PC-9 (cell line): ENCODE results near the gene TRIM38. TPM values are rescaled to one million over a fixed set of nuclear protein-coding genes. Genes with fewer than 3 reads are reported as not detected.
A peak's percentile ranks its signal among the peaks of the same experiment; 100 is the strongest.

ENCODE experiments used
- BruUV-seq: library from RNA; stranded (reverse); fragments of 400-500 nt; replicated peaks from 2 replicates; lab custom pipeline; 2021; lab: Mats Ljungman, UMichigan
- CTCF ChIA-PET: fragments of 300-600 bp; sonication (Branson Sonifier 250); formaldehyde crosslinking; loops from one replicate; lab custom pipeline; 2022; ENCODE audit warnings: antibody characterized with exemption; lab: Charles Lee
- POLR2A ChIA-PET: fragments of 300-600 bp; sonication (Branson Sonifier 250); formaldehyde crosslinking; loops from one replicate; lab custom pipeline; 2022; ENCODE audit warnings: antibody characterized with exemption; ENCODE audit not compliant: unreplicated experiment; lab: Charles Lee
- DNase-seq, 2 experiments: peaks; one replicate each; pipeline versions ENCODE4 v3.0.0 to v3.0.0-alpha.2; 2015 to 2022; ENCODE audit warnings: mixed read lengths in 1 of 2
- H2AFZ ChIP-seq: fragments of 200-600 bp; sonication (generic); 2 replicates; pipeline ENCODE4 v1.8.1; 2017; ENCODE audit warnings: antibody characterized with exemption
- H3F3A ChIP-seq: fragments of 200-600 bp; sonication (generic); 2 replicates; pipeline ENCODE4 v1.8.1; 2017; ENCODE audit warnings: antibody characterized with exemption, mild to moderate bottlenecking, low read depth; ENCODE audit not compliant: insufficient read depth
- H3K27ac ChIP-seq: fragments of 200-600 bp; sonication (generic); 2 replicates; pipeline ENCODE4 v1.6.1; 2016; ENCODE audit warnings: mixed run types
- H3K27me3 ChIP-seq: fragments of 200-600 bp; sonication (generic); 2 replicates; pipeline ENCODE4 v1.6.1; 2016; ENCODE audit warnings: low read depth, mixed run types; ENCODE audit not compliant: insufficient read depth
- H3K36me3 ChIP-seq: fragments of 200-600 bp; sonication (generic); 2 replicates; pipeline ENCODE4 v1.6.1; 2016; ENCODE audit warnings: low read depth, mixed run types
- H3K4me1 ChIP-seq: fragments of 200-600 bp; sonication (generic); replicated peaks from 2 replicates; pipeline ENCODE4 v1.6.1; 2016; ENCODE audit warnings: mixed run types; ENCODE audit not compliant: insufficient read depth
- H3K4me2 ChIP-seq: fragments of 200-600 bp; sonication (generic); 2 replicates; pipeline ENCODE4 v1.6.1; 2017; ENCODE audit warnings: mixed run types
- H3K4me3 ChIP-seq: fragments of 200-600 bp; sonication (generic); 2 replicates; pipeline ENCODE4 v1.6.1; 2016; ENCODE audit warnings: mixed run types
- H3K79me2 ChIP-seq: fragments of 200-600 bp; sonication (generic); 2 replicates; pipeline ENCODE4 v1.6.1; 2017; ENCODE audit warnings: low read depth, mixed run types
- H3K9me2 ChIP-seq: fragments of 200-600 bp; sonication (generic); 2 replicates; pipeline ENCODE4 v1.8.1; 2017; ENCODE audit warnings: mild to moderate bottlenecking; ENCODE audit not compliant: insufficient read depth
- H3K9me3 ChIP-seq: fragments of 200-600 bp; sonication (generic); 2 replicates; pipeline ENCODE4 v1.8.1; 2016; ENCODE audit warnings: low read depth; ENCODE audit not compliant: insufficient read depth
- H4K20me1 ChIP-seq: fragments of 200-600 bp; sonication (generic); 2 replicates; pipeline ENCODE4 v1.8.1; 2017; ENCODE audit not compliant: insufficient read depth
- CTCF ChIP-seq: fragments of 200-600 bp; sonication (generic); conservative IDR thresholded peaks from 2 replicates; pipeline ENCODE4 v1.6.1; 2017; ENCODE audit warnings: mixed run types, antibody characterized with exemption, mild to moderate bottlenecking, moderate library complexity
- EZH2 ChIP-seq: fragments of 200-600 bp; sonication (generic); IDR thresholded peaks from 2 replicates; pipeline ENCODE4 v1.8.0; 2017; ENCODE audit warnings: antibody characterized with exemption, low read depth
- intact Hi-C: fragments of 100-400 bp; cut with micrococcal nuclease; formaldehyde crosslinking; loops from one replicate; pipeline ENCODE4 v1.10.0; 2022; ENCODE audit not compliant: unreplicated experiment
- total RNA-seq: library from RNA; stranded (reverse); gene quantifications from 2 replicates; pipeline ENCODE4 v1.2.3, GENCODE V29; 2021

Gene TRIM38
- total RNA-seq, 1 experiment from 2014 or later: 31.3 TPM

DNA sequence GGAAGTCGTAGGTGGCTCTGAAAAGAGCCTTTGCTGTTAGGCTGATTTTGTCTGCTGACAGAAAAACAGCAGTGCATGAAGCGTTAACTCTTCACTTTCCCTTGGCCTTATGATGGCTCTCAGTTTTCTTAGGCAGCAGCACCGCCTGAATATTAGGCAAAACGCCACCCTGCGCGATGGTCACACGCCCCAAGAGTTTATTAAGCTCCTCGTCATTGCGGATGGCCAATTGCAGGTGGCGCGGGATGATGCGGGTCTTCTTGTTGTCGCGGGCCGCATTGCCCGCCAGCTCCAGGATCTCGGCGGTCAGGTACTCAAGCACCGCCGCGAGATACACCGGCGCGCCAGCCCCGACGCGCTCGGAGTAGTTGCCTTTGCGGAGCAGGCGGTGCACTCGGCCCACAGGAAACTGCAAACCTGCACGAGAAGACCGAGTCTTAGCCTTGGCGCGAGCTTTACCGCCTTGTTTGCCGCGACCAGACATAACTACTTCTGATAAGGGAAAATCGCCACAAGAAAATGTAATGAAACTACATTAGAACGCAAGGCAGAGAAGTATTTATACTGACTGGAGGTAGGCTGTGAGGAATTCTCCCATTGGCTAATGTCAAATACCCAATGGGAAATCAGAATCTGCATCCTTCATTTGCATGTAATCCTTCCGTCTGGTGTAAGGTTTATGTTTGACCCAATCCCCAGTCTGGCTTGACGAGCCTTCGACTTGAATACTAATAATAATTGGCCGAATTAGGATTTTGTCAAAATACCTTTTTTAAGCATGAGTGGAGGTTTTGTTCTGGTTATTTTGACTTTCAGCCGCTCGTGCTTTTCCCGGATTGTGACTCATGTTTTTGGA, 70.7 kb downstream of the TRIM38 start:
- Histone ChIP-seq H3F3A (peaks cover 36% of the 10 kb centered on the region), H3K4me1 (peaks cover 39% of the 10 kb centered on the region), H3K36me3 (no peaks in the 10 kb centered on the region), H3K27ac (peak overlapping the region; percentile 79), H3K9me3 (no peaks in the 10 kb centered on the region), H3K4me2 (peak overlapping the region; percentile 98), H3K4me3 (peak overlapping the region; percentile 81), H2AFZ (peak overlapping the region; percentile 84), H3K79me2 (peaks cover 5% of the 10 kb centered on the region; the same call in 1 of the 2 replicates), H3K9me2 (no peaks in the 10 kb centered on the region), H4K20me1 (no peaks in the 10 kb centered on the region), H3K27me3 (no peaks in the 10 kb centered on the region)
- TF ChIP-seq EZH2: no peak
- TF ChIP-seq CTCF: 0 out of 2 replicates have a peak, but pooled peaks have one; percentile 10
- POLR2A ChIA-PET: interaction anchor here (0.5 to 4.9 kb wide), 12 partner anchors 10 to 1781 kb away, joined by 3 to 78 read pairs (median 6); a partner anchor contains a TSS
- CTCF ChIA-PET: interaction anchor here (1.4 kb wide), 1 partner anchor 12 kb away, joined by 5 read pairs; no protein-coding TSS in a partner anchor
- DNase-seq: peak; percentile 64 to 97
- TSS peak; percentile 32 for BruUV-seq
- intact Hi-C loops: loop anchor here (1.0 to 5.0 kb wide), 6 partner anchors 22 to 1114 kb away; a partner anchor contains a TSS

DNA sequence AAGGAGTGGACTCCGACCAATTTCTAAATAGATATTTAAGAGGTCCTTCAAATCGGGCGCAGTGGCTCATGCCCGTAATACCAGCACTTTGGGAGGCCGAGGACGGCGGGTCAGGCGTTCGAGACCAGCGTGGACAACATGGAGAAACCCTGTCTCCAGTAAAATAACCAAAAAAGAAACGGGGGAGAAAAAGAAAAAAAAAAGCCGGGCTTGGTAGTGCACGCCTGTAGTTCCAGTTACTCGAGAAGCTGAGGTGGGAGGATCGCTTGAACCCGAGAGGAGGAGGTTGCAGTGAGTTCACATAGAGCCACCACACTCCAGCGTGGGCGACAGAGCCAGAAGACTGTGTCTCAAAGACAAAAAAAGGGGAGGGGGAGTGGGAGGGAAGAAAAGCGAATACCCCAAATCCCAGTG, 71.3 kb downstream of the TRIM38 start:
- peak overlapping the region; percentile 76 for H2AFZ ChIP-seq
- peak overlapping the region; percentile 79 for H3K27ac ChIP-seq
- H3F3A ChIP-seq: peaks cover 36% of the 10 kb centered on the region
- H3K27me3 ChIP-seq: no peaks in the 10 kb centered on the region
- DNase-seq: no peak
- intact Hi-C loops: loop anchor here (1.0 to 5.0 kb wide), 6 partner anchors 21 to 1113 kb away; a partner anchor contains a TSS
- H3K9me3 ChIP-seq: no peaks in the 10 kb centered on the region
- POLR2A ChIA-PET: interaction anchor here (0.5 to 4.9 kb wide), 6 partner anchors 10 to 156 kb away, joined by 3 to 78 read pairs (median 22); a partner anchor contains a TSS
- TF ChIP-seq CTCF: no peak
- no peaks in the 10 kb centered on the region for H3K36me3 ChIP-seq
- no peaks in the 10 kb centered on the region for H3K9me2 ChIP-seq
- peaks cover 5% of the 10 kb centered on the region; the same call in 1 of the 2 replicates for H3K79me2 ChIP-seq
- H3K4me3 ChIP-seq: peak overlapping the region; percentile 81
- CTCF ChIA-PET: no interaction called here
- BruUV-seq: TSS peak; percentile 93
- H3K4me1 ChIP-seq: peaks cover 39% of the 10 kb centered on the region
- no peaks in the 10 kb centered on the region for H4K20me1 ChIP-seq
- peak overlapping the region; percentile 98 for H3K4me2 ChIP-seq

GRCh38 chr6:26034905-26035304, 72.3 kb downstream of the TRIM38 start:
- intact Hi-C loops: loop anchor here (5.0 kb wide), 2 partner anchors 1097 to 1112 kb away; a partner anchor contains a TSS
- ChIA-PET CTCF (no interaction called here), POLR2A (interaction anchor here (0.6 kb wide), 1 partner anchor 10 kb away, joined by 3 read pairs; a partner anchor contains a TSS)
- TF ChIP-seq EZH2: no peak
- TF ChIP-seq CTCF: no peak
- BruUV-seq: no TSS peak
- H3K9me3 ChIP-seq: no peaks in the 10 kb centered on the region
- H3K9me2 ChIP-seq: no peaks in the 10 kb centered on the region
- H3K4me3 ChIP-seq: peak overlapping the region; percentile 81; the same call in 1 of the 2 replicates
- no peak for DNase-seq
- peak overlapping the region; percentile 98 for H3K4me2 ChIP-seq
- peaks cover 5% of the 10 kb centered on the region; the same call in 1 of the 2 replicates for H3K79me2 ChIP-seq
- 0 out of 2 replicates have a peak overlapping the region, but pooled peaks have one; percentile 41 for H2AFZ ChIP-seq
- H3K4me1 ChIP-seq: peaks cover 32% of the 10 kb centered on the region
- H4K20me1 ChIP-seq: no peaks in the 10 kb centered on the region
- H3K36me3 ChIP-seq: no peaks in the 10 kb centered on the region
- no peaks in the 10 kb centered on the region for H3K27me3 ChIP-seq
- H3F3A ChIP-seq: peaks cover 36% of the 10 kb centered on the region
- H3K27ac ChIP-seq: peak overlapping the region; percentile 79

Other genes starting within 250 kb of the TRIM38 start
- 0.13 TPM in 1 of 2 replicates, not detected in the other for gene SLC17A4, start 208.1 kb upstream of the TRIM38 start, total RNA-seq
- gene SLC17A1, start 130.8 kb upstream of the TRIM38 start, total RNA-seq: not detected in 2 replicates
- not detected in 2 replicates for gene SLC17A3, start 88.6 kb upstream of the TRIM38 start, total RNA-seq
- not detected in 2 replicates for gene SLC17A2, start 32.1 kb upstream of the TRIM38 start, total RNA-seq
- 33.3 and 46.0 TPM in 2 replicates for gene HFE, start 124.6 kb downstream of the TRIM38 start, total RNA-seq